AG04450 (cell line): ENCODE results near the gene ITGB1BP1. TPM values are rescaled to one million over a fixed set of nuclear protein-coding genes. Genes with fewer than 3 reads are reported as not detected.

Source experiments
- CTCF ChIA-PET: fragments of 300-600, 350-600 bp; formaldehyde crosslinking; extraction: SDS; loops from one replicate; lab custom pipeline; 2022; ENCODE audit warnings: antibody characterized with exemption, inconsistent platforms; lab: Charles Lee
- POLR2A ChIA-PET: fragments of 350-600 bp; formaldehyde crosslinking; extraction: SDS; loops from one replicate; lab custom pipeline; 2021; ENCODE audit warnings: antibody characterized with exemption, inconsistent platforms; lab: Yijun Ruan, JAX
- DNase-seq: peaks from one replicate; pipeline ENCODE4 v3.0.0-alpha.2; 2011; ENCODE audit warnings: low read depth, low spot score
- H3K27ac ChIP-seq: one replicate; pipeline ENCODE4 v1.5.1; 2012; ENCODE audit warnings: low read depth, low read length, control low read depth
- H3K27me3 ChIP-seq: one replicate; pipeline ENCODE4 v1.6.0; 2012; ENCODE audit warnings: low read length; ENCODE audit not compliant: control insufficient read depth, insufficient read depth
- H3K4me3 ChIP-seq: 2 replicates; pipeline ENCODE4 v1.5.1; 2011; ENCODE audit warnings: mild to moderate bottlenecking, low read depth, low read length, control low read depth
- H3K9me3 ChIP-seq: 2 replicates; pipeline ENCODE4 v1.5.1; 2012; ENCODE audit warnings: low read length; ENCODE audit not compliant: control insufficient read depth, insufficient read depth
- CTCF ChIP-seq: IDR thresholded peaks from 2 replicates; pipeline ENCODE4 v1.5.1; 2011; ENCODE audit warnings: low read depth, low read length, control low read depth, inconsistent platforms
- polyA plus RNA-seq: library from polyadenylated mRNA; depleted of rRNA; stranded (reverse); fragments of >200 nt; gene quantifications from 2 replicates; pipeline ENCODE4 v1.2.3, GENCODE V29; 2011

ITGB1BP1 gene
- polyA plus RNA-seq, 1 experiment, result 212 TPM

GRCh38 chr2:9404451-9404850 lies 18.9 kb downstream of the ITGB1BP1 start:
- Histone ChIP-seq H3K27ac (no peak overlapping the region), H3K4me3 (no peak overlapping the region), H3K9me3 (no peaks in the 10 kb centered on the region), H3K27me3 (no peaks in the 10 kb centered on the region)
- DNase-seq, result no peak
- CTCF ChIA-PET, result interaction anchor here (1.3 to 1.6 kb wide), 2 partner anchors 33 to 261 kb away, joined by 3 to 5 read pairs; no protein-coding TSS in a partner anchor
- POLR2A ChIA-PET, result interaction anchor here (0.7 kb wide), 1 partner anchor 18 kb away, joined by 4 read pairs; no protein-coding TSS in a partner anchor
- no peak for TF ChIP-seq CTCF

- DNase-seq, result no peak
- CTCF ChIA-PET, result interaction anchor here (1.3 to 1.6 kb wide), 2 partner anchors 33 to 261 kb away, joined by 3 to 5 read pairs; no protein-coding TSS in a partner anchor
- H3K4me3 ChIP-seq, result no peak overlapping the region
- POLR2A ChIA-PET, result interaction anchor here (0.7 kb wide), 1 partner anchor 17 kb away, joined by 4 read pairs; no protein-coding TSS in a partner anchor
- no peaks in the 10 kb centered on the region for H3K9me3 ChIP-seq
- H3K27me3 ChIP-seq, result no peaks in the 10 kb centered on the region
- no peak for TF ChIP-seq CTCF
- H3K27ac ChIP-seq, result no peak overlapping the region
Measured at GRCh38 chr2:9403924-9404323, 19.4 kb downstream of the ITGB1BP1 start.

GRCh38 chr2:9401646-9402371 lies 21.5 kb downstream of the ITGB1BP1 start:
- no peak for TF ChIP-seq CTCF
- ChIA-PET POLR2A (no interaction called here), CTCF (interaction anchor here (1.0 to 1.1 kb wide), 2 partner anchors 31 to 412 kb away, joined by 3 to 4 read pairs; no protein-coding TSS in a partner anchor)
- Histone ChIP-seq H3K4me3 (no peak overlapping the region), H3K9me3 (no peaks in the 10 kb centered on the region), H3K27ac (no peak overlapping the region), H3K27me3 (no peaks in the 10 kb centered on the region)
- DNase-seq, result no peak

GRCh38 chr2:9401059-9401547 lies 22.2 kb downstream of the ITGB1BP1 start:
- CTCF ChIA-PET, result interaction anchor here (1.0 to 1.3 kb wide), 2 partner anchors 30 to 413 kb away, joined by 3 to 4 read pairs; no protein-coding TSS in a partner anchor
- H3K4me3 ChIP-seq, result no peak overlapping the region
- POLR2A ChIA-PET, result no interaction called here
- no peaks in the 10 kb centered on the region for H3K27me3 ChIP-seq
- TF ChIP-seq CTCF, result no peak
- no peaks in the 10 kb centered on the region for H3K9me3 ChIP-seq
- H3K27ac ChIP-seq, result no peak overlapping the region
- DNase-seq, result no peak
